Activated CD8-positive, alpha-beta T cell treated with anti-CD3 and anti-CD28 coated beads, Interleukin-2, amount 10 ng/mL, durations not matched to agents 7 days and 5 days (primary cell): Measurements from ENCODE around the gene CXXC5. TPM values are rescaled to one million over a fixed set of nuclear protein-coding genes. Genes with fewer than 3 reads are reported as not detected.

Source experiments
- ATAC-seq: fragments of 150-1000 bp; cut with Tn5 transposase; one replicate; pipeline ENCODE4 v1.10.0; 2021; ENCODE audit warnings: moderate library complexity
- CTCF ChIA-PET: fragments of 350-600 bp; sonication (Branson Sonifier 250); formaldehyde crosslinking; loops from one replicate; lab custom pipeline; 2021; ENCODE audit warnings: antibody characterized with exemption; lab: Charles Lee
- POLR2A ChIA-PET: fragments of 350-600 bp; sonication (Branson Sonifier 250); formaldehyde crosslinking; loops from one replicate; lab custom pipeline; 2021; ENCODE audit warnings: antibody characterized with exemption; lab: Charles Lee
- DNase-seq: peaks from one replicate; pipeline ENCODE4 v3.0.0-alpha.2; 2020
- H3K27ac Mint-ChIP-seq: one replicate; pipeline ENCODE4 v1.8.0; 2021; ENCODE audit warnings: mild to moderate bottlenecking, mixed read lengths
- H3K27me3 Mint-ChIP-seq: one replicate; pipeline ENCODE4 v1.8.0; 2021; ENCODE audit warnings: low read depth, mixed read lengths
- H3K36me3 Mint-ChIP-seq: one replicate; pipeline ENCODE4 v1.8.0; 2021; ENCODE audit warnings: low read depth, mixed read lengths
- H3K4me1 Mint-ChIP-seq: one replicate; pipeline ENCODE4 v1.8.0; 2021; ENCODE audit warnings: low read depth, mixed read lengths
- H3K4me3 Mint-ChIP-seq: one replicate; pipeline ENCODE4 v1.8.0; 2021; ENCODE audit warnings: mild to moderate bottlenecking, mixed read lengths
- H3K9me3 Mint-ChIP-seq: one replicate; pipeline ENCODE4 v1.8.0; 2022; ENCODE audit warnings: mixed read lengths; ENCODE audit not compliant: insufficient read depth
- total RNA-seq, 2 experiments: library from RNA; stranded (reverse); gene quantifications; one replicate each; pipeline ENCODE4 v1.2.3, GENCODE V29; 2021

The CXXC5 gene
- total RNA-seq, 2 experiments from 2014 or later: 1.2 to 2.0 TPM

DNA sequence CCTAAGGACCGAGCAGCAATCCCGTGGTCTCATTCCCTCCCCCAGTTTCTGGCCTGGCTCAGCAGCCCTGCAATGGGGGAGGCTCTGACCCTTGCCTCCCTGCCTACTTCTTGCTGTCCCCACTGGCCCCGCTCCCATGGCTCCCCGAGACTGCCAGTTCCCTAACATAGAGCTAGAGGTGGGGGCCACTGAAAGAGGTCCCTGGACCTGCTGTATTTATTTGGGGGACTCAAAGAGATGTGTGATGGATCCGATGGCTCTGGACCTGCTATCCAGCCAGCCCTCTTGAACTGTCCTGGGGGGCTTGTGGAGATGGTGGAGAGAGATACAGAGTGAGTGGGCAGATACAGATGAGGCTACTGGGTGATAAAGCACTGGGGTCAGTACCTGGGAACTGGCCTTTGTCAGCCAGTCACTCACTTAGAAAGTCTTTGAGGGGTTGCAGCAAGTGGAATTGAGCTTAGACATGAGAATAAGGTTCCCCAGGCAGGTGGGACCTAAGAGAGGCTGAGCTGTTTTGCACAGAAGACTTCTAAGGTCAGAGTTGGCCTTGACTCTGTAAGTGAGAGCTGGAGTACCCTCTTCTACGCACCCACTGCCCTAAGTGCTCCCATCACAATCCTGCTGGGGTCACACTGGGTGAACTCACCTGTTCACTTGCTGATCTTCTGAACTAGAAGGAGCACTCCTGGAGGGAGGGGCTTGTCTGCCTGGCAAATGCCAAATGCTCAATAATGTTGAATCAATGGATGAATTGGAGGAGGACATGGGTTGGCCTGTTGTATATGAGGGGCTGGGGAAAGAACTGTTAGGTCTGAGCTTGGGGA is 42.9 kb downstream of the CXXC5 start:
- peaks cover 8% of the 10 kb centered on the region for H3K4me1 Mint-ChIP-seq
- CTCF ChIA-PET: interaction anchor here (0.9 to 7.5 kb wide), 19 partner anchors 10 to 269 kb away, joined by 3 to 185 read pairs (median 5); partner anchors contain the start of gene CXXC5
- H3K9me3 Mint-ChIP-seq: no peaks in the 10 kb centered on the region
- no peak for ATAC-seq
- DNase-seq: no peak
- no peaks in the 10 kb centered on the region for H3K27me3 Mint-ChIP-seq
- no peaks in the 10 kb centered on the region for H3K36me3 Mint-ChIP-seq
- H3K27ac Mint-ChIP-seq: no peak overlapping the region
- POLR2A ChIA-PET: interaction anchor here (0.6 to 2.0 kb wide), 3 partner anchors 8 to 55 kb away, joined by 3 to 7 read pairs (median 6); partner anchors contain the start of gene CXXC5
- H3K4me3 Mint-ChIP-seq: no peak overlapping the region

- ChIA-PET POLR2A (interaction anchor here (2.0 kb wide), 1 partner anchor 44 kb away, joined by 6 read pairs; the partner anchor contains the start of gene CXXC5), CTCF (interaction anchor here (1.1 to 7.5 kb wide), 5 partner anchors 25 to 129 kb away, joined by 3 to 185 read pairs (median 4); no protein-coding TSS in a partner anchor)
- no peak overlapping the region for H3K4me3 Mint-ChIP-seq
- no peaks in the 10 kb centered on the region for H3K9me3 Mint-ChIP-seq
- peaks cover 17% of the 10 kb centered on the region for H3K4me1 Mint-ChIP-seq
- H3K27ac Mint-ChIP-seq: no peak overlapping the region
- ATAC-seq: no peak
- no peaks in the 10 kb centered on the region for H3K36me3 Mint-ChIP-seq
- peaks cover 4% of the 10 kb centered on the region for H3K27me3 Mint-ChIP-seq
- DNase-seq: no peak
These were observed 44.0 kb downstream of the CXXC5 start for GRCh38 chr5:139692148-139692547.

DNA sequence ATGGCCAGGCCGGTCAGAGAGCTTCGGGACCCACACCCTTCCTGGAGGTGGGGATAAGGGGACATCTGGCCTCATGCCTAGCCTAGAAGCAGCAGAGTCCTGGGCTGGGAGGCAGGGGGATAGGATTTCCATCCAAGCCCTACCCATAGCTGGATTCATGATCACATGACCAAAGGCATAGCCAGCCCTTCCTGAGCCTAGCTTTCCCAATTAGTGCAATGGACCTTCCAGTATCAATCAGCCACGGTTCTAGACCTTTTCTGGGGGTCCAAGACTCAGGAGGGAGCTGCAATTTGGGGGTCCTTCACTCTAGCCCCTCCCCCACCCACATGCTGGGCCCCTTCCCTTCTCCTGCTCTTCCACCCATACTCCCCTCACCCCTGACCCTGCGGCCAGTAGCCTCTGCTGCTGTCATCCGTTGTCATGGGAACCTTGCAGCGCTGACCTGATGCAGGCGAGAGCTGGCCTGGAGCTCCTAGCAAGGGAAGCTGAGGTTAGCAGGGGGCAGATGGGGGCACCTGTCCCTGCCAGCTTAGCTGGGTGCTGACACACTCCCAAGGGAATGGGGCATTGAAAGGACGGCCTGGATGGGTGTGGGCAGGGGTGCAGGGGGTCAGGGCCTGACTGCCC is 44.6 kb downstream of the CXXC5 start:
- Mint-ChIP-seq H3K27me3 (peaks cover 4% of the 10 kb centered on the region), H3K9me3 (no peaks in the 10 kb centered on the region), H3K4me1 (peaks cover 21% of the 10 kb centered on the region), H3K27ac (no peak overlapping the region), H3K4me3 (no peak overlapping the region), H3K36me3 (no peaks in the 10 kb centered on the region)
- POLR2A ChIA-PET: interaction anchor here (2.0 kb wide), 1 partner anchor 45 kb away, joined by 6 read pairs; the partner anchor contains the start of gene CXXC5
- CTCF ChIA-PET: interaction anchor here (2.0 to 7.5 kb wide), 2 partner anchors 59 to 73 kb away, joined by 4 to 185 read pairs; no protein-coding TSS in a partner anchor
- DNase-seq (no peak), ATAC-seq (no peak)

DNA sequence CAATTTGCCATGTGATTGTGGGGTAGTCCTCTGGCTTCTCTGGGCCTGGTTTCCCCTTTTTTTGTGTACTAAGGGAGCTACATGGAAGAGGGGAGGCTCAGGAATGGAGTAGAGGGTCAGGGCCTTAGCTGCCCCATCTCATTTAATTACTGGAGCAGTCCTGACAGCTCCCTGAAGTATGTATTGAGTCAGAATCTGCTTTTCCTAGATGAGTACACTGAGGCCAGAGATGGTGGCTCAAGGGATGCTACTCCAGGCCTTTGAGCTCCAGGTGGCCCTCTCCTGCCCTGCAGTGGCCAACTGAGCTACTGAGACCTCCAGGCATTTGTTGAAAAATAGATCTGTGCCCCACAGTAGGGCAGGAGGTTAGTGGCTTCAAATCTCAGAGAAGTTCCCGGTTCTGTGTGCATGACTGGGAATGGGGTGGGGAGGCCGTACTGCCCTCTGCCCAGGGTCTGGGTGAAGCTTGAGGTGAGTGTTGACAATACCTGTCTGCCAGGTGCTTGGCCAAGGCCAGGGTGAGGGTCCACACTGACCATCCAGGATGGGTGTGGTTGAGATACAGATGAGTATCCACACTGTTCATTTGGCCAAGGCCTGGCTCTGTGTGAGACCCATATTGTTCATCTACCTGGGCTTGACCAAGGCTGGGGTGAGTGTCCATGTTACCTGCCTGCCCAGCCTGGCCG is 45.7 kb downstream of the CXXC5 start:
- Mint-ChIP-seq H3K9me3 (no peaks in the 10 kb centered on the region), H3K36me3 (no peaks in the 10 kb centered on the region), H3K4me3 (no peak overlapping the region), H3K27me3 (peaks cover 4% of the 10 kb centered on the region), H3K27ac (no peak overlapping the region), H3K4me1 (peaks cover 29% of the 10 kb centered on the region)
- DNase-seq (no peak), ATAC-seq (no peak)
- ChIA-PET POLR2A (no interaction called here), CTCF (interaction anchor here (0.7 to 7.5 kb wide), 2 partner anchors 17 to 60 kb away, joined by 3 to 185 read pairs; no protein-coding TSS in a partner anchor)

DNA sequence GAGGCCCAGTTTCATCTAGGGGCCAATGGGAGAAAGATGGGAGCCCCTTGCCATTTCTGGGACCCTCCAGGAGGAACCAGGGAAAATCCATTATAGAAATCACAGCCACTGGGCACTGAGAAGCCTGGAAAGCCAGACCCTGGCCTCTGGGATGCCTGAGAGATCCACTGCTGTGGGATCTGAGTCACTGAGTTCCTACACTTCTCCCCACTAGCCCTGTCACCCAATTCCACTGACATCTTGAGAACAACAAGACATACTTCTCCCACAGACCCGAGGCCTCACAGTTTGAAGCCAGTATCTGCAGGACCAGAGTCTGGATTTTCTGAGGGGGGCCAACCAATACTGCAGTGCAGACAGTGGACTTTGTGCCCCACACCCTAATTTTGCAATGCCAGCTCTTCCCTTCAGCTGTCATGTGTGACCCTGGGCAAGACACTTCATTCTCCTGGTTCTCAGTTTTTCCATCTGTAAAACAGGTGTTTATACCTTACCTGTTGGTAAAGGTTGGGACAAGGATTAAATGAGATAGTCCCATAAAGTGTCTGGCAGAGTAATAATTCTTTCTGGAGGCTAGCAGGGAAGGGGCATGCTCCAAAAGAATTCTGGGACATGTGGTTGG is 46.5 kb downstream of the CXXC5 start:
- no peak overlapping the region for H3K4me3 Mint-ChIP-seq
- no peaks in the 10 kb centered on the region for H3K9me3 Mint-ChIP-seq
- peaks cover 36% of the 10 kb centered on the region for H3K4me1 Mint-ChIP-seq
- POLR2A ChIA-PET: no interaction called here
- no peak for ATAC-seq
- no peaks in the 10 kb centered on the region for H3K36me3 Mint-ChIP-seq
- H3K27ac Mint-ChIP-seq: no peak overlapping the region
- H3K27me3 Mint-ChIP-seq: peaks cover 4% of the 10 kb centered on the region
- no peak for DNase-seq
- CTCF ChIA-PET: interaction anchor here (1.1 to 7.5 kb wide), 2 partner anchors 11 to 61 kb away, joined by 3 to 185 read pairs; no protein-coding TSS in a partner anchor

GRCh38 chr5:139695178-139695573 is 47.0 kb downstream of the CXXC5 start:
- Mint-ChIP-seq H3K27me3 (peaks cover 4% of the 10 kb centered on the region), H3K4me3 (no peak overlapping the region), H3K27ac (no peak overlapping the region), H3K36me3 (no peaks in the 10 kb centered on the region), H3K9me3 (no peaks in the 10 kb centered on the region), H3K4me1 (peaks cover 36% of the 10 kb centered on the region)
- no peak for DNase-seq
- ATAC-seq: no peak
- ChIA-PET CTCF (interaction anchor here (1.1 kb wide), 1 partner anchor 11 kb away, joined by 3 read pairs; no protein-coding TSS in a partner anchor), POLR2A (interaction anchor here (1.0 kb wide), 2 partner anchors 14 to 129 kb away, joined by 3 read pairs; no protein-coding TSS in a partner anchor)

DNA sequence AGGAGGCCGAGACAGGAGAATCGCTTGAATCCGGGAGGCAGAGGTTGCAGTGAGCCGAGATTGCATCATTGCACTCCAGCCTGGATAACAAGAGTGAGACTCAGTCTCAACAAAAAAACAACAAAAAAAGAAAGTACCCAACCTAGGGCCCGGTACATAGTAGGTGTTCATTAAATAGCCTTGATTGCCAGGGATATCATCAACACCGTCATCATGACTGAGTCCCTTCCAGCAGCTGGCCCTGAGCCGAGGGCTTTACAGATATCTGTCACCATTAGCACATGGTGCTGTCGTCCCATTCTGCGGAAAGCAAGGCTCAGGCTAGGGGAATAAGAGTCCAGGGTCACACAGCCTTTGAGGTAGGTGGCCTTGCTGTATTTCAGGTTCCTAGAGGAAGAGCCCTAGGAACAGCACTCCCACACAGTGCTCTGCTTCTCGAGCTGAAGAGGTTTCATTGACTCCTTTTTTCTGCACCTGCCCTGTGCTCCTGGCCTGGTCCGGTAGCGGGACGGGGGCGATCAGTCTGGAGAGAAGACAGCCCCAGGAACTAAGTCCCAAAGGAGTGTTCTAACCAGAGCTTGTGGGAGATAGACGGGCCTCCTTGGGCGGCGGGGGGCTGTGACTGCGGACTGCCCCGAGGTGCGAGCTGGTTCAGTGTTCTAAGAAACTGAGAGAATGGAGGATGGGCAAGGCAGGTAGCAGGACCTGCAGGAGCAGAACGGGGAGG is 48.2 kb downstream of the CXXC5 start:
- POLR2A ChIA-PET: interaction anchor here (1.0 kb wide), 2 partner anchors 13 to 131 kb away, joined by 3 read pairs; no protein-coding TSS in a partner anchor
- DNase-seq (no peak), ATAC-seq (no peak)
- Mint-ChIP-seq H3K27ac (peak overlapping the region; percentile 69), H3K27me3 (peaks cover 4% of the 10 kb centered on the region), H3K4me1 (peaks cover 46% of the 10 kb centered on the region), H3K9me3 (no peaks in the 10 kb centered on the region), H3K36me3 (no peaks in the 10 kb centered on the region), H3K4me3 (peak overlapping the region; percentile 48)
- CTCF ChIA-PET: interaction anchor here (0.8 to 1.2 kb wide), 4 partner anchors 16 to 70 kb away, joined by 3 to 4 read pairs (median 3); no protein-coding TSS in a partner anchor

DNA sequence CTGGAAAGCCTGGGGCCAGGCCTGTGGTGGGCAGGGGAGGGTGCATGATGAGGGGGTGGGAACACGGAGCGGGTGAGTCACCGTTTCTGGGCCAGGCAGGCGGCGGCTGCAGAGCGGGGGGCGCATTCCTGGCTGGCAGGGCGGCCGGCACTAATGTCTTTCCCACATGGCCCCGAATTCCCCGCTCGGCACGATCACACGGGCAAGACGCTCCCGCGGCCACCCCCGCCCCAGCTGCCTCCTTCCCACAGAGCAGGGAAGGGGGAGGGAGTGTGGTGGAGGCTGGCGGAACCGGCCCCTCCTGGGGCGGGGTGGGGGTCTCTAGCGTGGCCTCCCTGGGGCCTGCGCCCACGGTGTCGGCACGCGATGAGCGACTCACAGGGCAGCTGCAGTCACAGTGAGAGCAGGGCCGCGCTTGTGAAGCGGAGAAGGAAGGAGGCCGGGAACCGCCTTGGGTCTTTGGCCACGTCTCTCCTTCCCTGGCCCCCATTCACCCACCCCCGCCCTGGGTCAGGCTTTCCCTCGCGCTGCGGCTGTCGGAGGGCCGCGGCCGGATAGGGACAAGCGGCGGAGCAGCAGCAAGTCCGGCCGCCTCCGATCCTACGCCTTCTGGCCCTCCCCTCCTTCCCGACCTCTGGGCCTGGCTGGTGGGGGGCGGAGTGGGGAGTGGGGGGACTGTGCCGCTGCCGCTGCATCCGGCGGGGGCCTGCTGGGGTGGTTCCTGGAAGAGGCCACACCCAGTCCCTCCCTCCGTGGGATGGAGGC is 48.9 kb downstream of the CXXC5 start:
- Mint-ChIP-seq H3K27me3 (peaks cover 8% of the 10 kb centered on the region), H3K36me3 (no peaks in the 10 kb centered on the region), H3K27ac (peak overlapping the region; percentile 69), H3K9me3 (no peaks in the 10 kb centered on the region), H3K4me1 (peaks cover 50% of the 10 kb centered on the region), H3K4me3 (peak overlapping the region; percentile 48)
- POLR2A ChIA-PET: no interaction called here
- ATAC-seq (peak; percentile 60), DNase-seq (peak; percentile 57)
- CTCF ChIA-PET: interaction anchor here (0.8 to 1.2 kb wide), 4 partner anchors 16 to 69 kb away, joined by 3 to 4 read pairs (median 3); no protein-coding TSS in a partner anchor

DNA sequence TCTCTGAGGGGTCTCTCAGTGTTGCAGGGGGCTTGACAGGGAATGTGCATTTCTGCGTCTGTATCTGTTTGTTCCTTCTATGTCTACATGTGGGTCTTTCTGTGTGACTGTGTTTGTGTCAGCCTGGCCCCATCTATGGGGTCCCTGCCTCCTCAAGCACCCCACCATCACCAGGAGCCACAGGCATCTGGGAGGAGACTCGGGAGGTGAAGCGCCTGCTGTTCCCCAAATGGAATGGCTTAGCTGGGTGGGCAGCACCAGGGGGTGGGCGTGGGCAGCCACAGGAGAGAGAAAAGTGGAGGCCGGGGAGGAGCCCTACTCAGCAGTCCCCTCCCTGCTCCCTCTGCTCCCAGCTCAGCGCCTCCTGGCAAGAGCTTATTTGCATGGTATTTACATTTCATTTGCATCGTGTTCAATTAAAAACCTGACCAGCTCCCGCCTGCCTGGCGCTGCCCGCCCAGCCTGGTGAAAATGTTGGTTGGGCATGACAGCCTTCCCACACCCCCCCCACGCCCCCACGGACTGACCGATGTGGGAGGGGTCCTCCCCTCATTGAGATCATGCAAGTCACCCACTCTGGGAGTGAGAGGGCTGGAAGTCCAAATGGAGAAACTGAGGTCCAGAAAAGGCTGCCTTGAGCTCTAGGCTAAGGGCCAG is 50.5 kb downstream of the CXXC5 start:
- no peak overlapping the region for H3K4me3 Mint-ChIP-seq
- ChIA-PET CTCF (interaction anchor here (0.9 to 4.1 kb wide), 3 partner anchors 12 to 67 kb away, joined by 5 to 20 read pairs (median 6); no protein-coding TSS in a partner anchor), POLR2A (no interaction called here)
- H3K4me1 Mint-ChIP-seq: peaks cover 53% of the 10 kb centered on the region
- ATAC-seq: no peak
- peaks cover 13% of the 10 kb centered on the region for H3K27me3 Mint-ChIP-seq
- peak overlapping the region; percentile 30 for H3K27ac Mint-ChIP-seq
- H3K9me3 Mint-ChIP-seq: no peaks in the 10 kb centered on the region
- no peak for DNase-seq
- H3K36me3 Mint-ChIP-seq: no peaks in the 10 kb centered on the region
